HG02798 (cell line): ENCODE measurements around the gene ELFN1.
"Not testable (repeated sequence)": the region's sequence is repeated elsewhere in the genome, so short reads cannot be mapped to it uniquely, and the experiment has no call there.

ENCODE experiments used
- ATAC-seq: cut with Tn5 transposase; IDR thresholded peaks from one replicate; pipeline ENCODE4 v1.9.1; 2021; ENCODE audit warnings: mild to moderate bottlenecking; ENCODE audit not compliant: unreplicated experiment, poor library complexity

The ELFN1 gene

GRCh38 chr7:1706381-1706720, 36.3 kb downstream of the ELFN1 start:
- no peak for ATAC-seq

GRCh38 chr7:1706721-1707613, 36.9 kb downstream of the ELFN1 start:
- ATAC-seq: no peak

GRCh38 chr7:1707756-1708595, 37.9 kb downstream of the ELFN1 start:
- no peak for ATAC-seq

- no peak for ATAC-seq
These were observed 38.6 kb downstream of the ELFN1 start for GRCh38 chr7:1708596-1709251.

- ATAC-seq: no peak
These were observed 39.2 kb downstream of the ELFN1 start for GRCh38 chr7:1709281-1709680.

- ATAC-seq: no peak
These were observed 39.8 kb downstream of the ELFN1 start for GRCh38 chr7:1709900-1710299.

- ATAC-seq: no peak
These were observed 40.9 kb downstream of the ELFN1 start for GRCh38 chr7:1710936-1711335.

- ATAC-seq: no peak
These were observed 42.9 kb downstream of the ELFN1 start for GRCh38 chr7:1712907-1713501.

- ATAC-seq: no peak
These were observed 43.7 kb downstream of the ELFN1 start for GRCh38 chr7:1713502-1714484.

- ATAC-seq: no peak
These were observed 44.7 kb downstream of the ELFN1 start for GRCh38 chr7:1714583-1715330.

- no peak for ATAC-seq
These were observed 45.2 kb downstream of the ELFN1 start for GRCh38 chr7:1715331-1715625.

- no peak for ATAC-seq
These were observed 45.6 kb downstream of the ELFN1 start for GRCh38 chr7:1715671-1716074.

- no peak for ATAC-seq
These were observed 46.4 kb downstream of the ELFN1 start for GRCh38 chr7:1716263-1717094.

GRCh38 chr7:1717095-1717483, 47.0 kb downstream of the ELFN1 start:
- ATAC-seq: no peak

GRCh38 chr7:1717903-1718676, 48.0 kb downstream of the ELFN1 start:
- no peak for ATAC-seq

- ATAC-seq: not testable (repeated sequence)
These were observed 48.8 kb downstream of the ELFN1 start for GRCh38 chr7:1718850-1719249.

GRCh38 chr7:1719256-1719655, 49.2 kb downstream of the ELFN1 start:
- not testable (repeated sequence) for ATAC-seq
